DOHH2 (cell line): ENCODE results near the gene GAB1.

ENCODE experiments used
- H3F3A ChIP-seq: fragments of 200-600 bp; sonication (generic), shearing (Covaris generic); 2 replicates; pipeline ENCODE4 v1.6.0; 2016; ENCODE audit warnings: antibody characterized with exemption, mild to moderate bottlenecking; ENCODE audit not compliant: control insufficient read depth, insufficient read depth
- H3K27ac ChIP-seq: fragments of 200-600 bp; sonication (generic); 2 replicates; pipeline ENCODE4 v1.5.1; 2014; ENCODE audit warnings: low read depth, mild to moderate bottlenecking, low read length, moderate library complexity
- H3K27me3 ChIP-seq: fragments of 200-600 bp; sonication (generic); 2 replicates; pipeline ENCODE4 v1.6.1; 2014; ENCODE audit warnings: mild to moderate bottlenecking, low read length, mixed read lengths; ENCODE audit not compliant: control insufficient read depth
- H3K36me3 ChIP-seq: fragments of 200-600 bp; sonication (generic); 2 replicates; pipeline ENCODE4 v1.6.1; 2014; ENCODE audit warnings: mild to moderate bottlenecking, low read length, moderate library complexity, mixed read lengths; ENCODE audit not compliant: control insufficient read depth
- H3K4me1 ChIP-seq: fragments of 200-600 bp; sonication (generic); 2 replicates; pipeline ENCODE4 v1.6.1; 2014; ENCODE audit warnings: mild to moderate bottlenecking, low read length, mixed read lengths; ENCODE audit not compliant: control insufficient read depth
- H3K4me2 ChIP-seq: fragments of 200-600 bp; sonication (generic); 2 replicates; pipeline ENCODE4 v1.6.0; 2014; ENCODE audit warnings: mild to moderate bottlenecking, low read length, moderate library complexity
- H3K4me3 ChIP-seq: fragments of 200-600 bp; sonication (generic); 2 replicates; pipeline ENCODE4 v1.5.1; 2014; ENCODE audit warnings: mild to moderate bottlenecking, low read length, mixed read lengths
- H3K79me2 ChIP-seq: fragments of 200-600 bp; sonication (generic); 2 replicates; pipeline ENCODE4 v1.6.1; 2014; ENCODE audit warnings: mild to moderate bottlenecking, low read length, mixed read lengths; ENCODE audit not compliant: control insufficient read depth
- H3K9me2 ChIP-seq: fragments of 200-600 bp; sonication (generic); replicated peaks from 2 replicates; pipeline ENCODE4 v1.6.1; 2014; ENCODE audit warnings: mild to moderate bottlenecking, low read length, mixed read lengths; ENCODE audit not compliant: control insufficient read depth
- H3K9me3 ChIP-seq: fragments of 200-600 bp; sonication (generic); 2 replicates; pipeline ENCODE4 v1.6.1; 2014; ENCODE audit warnings: antibody characterized with exemption, low read length, mixed read lengths; ENCODE audit not compliant: control insufficient read depth, insufficient read depth
- H4K20me1 ChIP-seq: fragments of 200-600 bp; sonication (generic); 2 replicates; pipeline ENCODE4 v1.6.0; 2014; ENCODE audit warnings: low read depth, mild to moderate bottlenecking, antibody characterized with exemption, low read length, moderate library complexity; ENCODE audit not compliant: control insufficient read depth, insufficient read depth
- EZH2phosphoT487 ChIP-seq: fragments of 200-600 bp; sonication (generic); IDR thresholded peaks from 2 replicates; pipeline ENCODE4 v1.6.1; 2017; ENCODE audit warnings: borderline replicate concordance, mild to moderate bottlenecking, antibody characterized with exemption, low read length, moderate library complexity, mixed read lengths
- TF ChIP-seq, protein P1 (sequence below): fragments of 200-600 bp; sonication (generic); IDR thresholded peaks from one replicate; pipeline ENCODE4 v1.5.1; 2014; ENCODE audit warnings: antibody characterized with exemption, mild to moderate bottlenecking, low read depth, low read length; ENCODE audit not compliant: poor library complexity, severe bottlenecking

The GAB1 gene

DNA sequence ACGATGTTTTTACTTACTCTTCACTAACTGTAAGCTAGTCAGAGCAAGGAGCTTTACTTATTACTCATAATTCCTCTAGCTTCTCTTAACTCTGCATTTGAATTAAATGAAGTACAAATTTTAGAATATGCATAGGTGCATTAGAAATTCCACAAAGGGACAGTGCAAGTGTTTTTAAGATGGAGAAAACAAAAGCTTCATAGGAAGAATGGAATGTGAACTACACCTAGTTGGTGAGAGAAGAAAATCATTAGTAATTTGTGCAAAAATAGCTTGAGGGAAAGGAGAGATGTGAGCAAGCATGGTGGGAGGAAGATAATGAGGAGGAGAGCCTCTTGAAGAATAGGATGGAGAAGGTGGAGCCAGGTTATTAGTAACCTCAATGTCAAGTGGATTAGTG lies 99.3 kb downstream of the GAB1 start:
- H4K20me1 ChIP-seq: no peaks in the 10 kb centered on the region
- no peak overlapping the region for H3K27ac ChIP-seq
- no peaks in the 10 kb centered on the region for H3K27me3 ChIP-seq
- no peaks in the 10 kb centered on the region for H3K9me2 ChIP-seq
- H3K79me2 ChIP-seq: no peaks in the 10 kb centered on the region
- peaks cover 2% of the 10 kb centered on the region; the same call in 1 of the 2 replicates for H3F3A ChIP-seq
- no peak for TF ChIP-seq EZH2phosphoT487
- TF ChIP-seq, protein P1, sequence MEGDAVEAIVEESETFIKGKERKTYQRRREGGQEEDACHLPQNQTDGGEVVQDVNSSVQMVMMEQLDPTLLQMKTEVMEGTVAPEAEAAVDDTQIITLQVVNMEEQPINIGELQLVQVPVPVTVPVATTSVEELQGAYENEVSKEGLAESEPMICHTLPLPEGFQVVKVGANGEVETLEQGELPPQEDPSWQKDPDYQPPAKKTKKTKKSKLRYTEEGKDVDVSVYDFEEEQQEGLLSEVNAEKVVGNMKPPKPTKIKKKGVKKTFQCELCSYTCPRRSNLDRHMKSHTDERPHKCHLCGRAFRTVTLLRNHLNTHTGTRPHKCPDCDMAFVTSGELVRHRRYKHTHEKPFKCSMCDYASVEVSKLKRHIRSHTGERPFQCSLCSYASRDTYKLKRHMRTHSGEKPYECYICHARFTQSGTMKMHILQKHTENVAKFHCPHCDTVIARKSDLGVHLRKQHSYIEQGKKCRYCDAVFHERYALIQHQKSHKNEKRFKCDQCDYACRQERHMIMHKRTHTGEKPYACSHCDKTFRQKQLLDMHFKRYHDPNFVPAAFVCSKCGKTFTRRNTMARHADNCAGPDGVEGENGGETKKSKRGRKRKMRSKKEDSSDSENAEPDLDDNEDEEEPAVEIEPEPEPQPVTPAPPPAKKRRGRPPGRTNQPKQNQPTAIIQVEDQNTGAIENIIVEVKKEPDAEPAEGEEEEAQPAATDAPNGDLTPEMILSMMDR: no peak
- peaks cover 28% of the 10 kb centered on the region for H3K4me1 ChIP-seq
- H3K9me3 ChIP-seq: 0 out of 2 replicates have a peak, but pooled peaks cover 1% of the 10 kb centered on the region
- H3K4me2 ChIP-seq: no peak overlapping the region
- H3K36me3 ChIP-seq: peaks cover 57% of the 10 kb centered on the region
- H3K4me3 ChIP-seq: no peak overlapping the region

DNA sequence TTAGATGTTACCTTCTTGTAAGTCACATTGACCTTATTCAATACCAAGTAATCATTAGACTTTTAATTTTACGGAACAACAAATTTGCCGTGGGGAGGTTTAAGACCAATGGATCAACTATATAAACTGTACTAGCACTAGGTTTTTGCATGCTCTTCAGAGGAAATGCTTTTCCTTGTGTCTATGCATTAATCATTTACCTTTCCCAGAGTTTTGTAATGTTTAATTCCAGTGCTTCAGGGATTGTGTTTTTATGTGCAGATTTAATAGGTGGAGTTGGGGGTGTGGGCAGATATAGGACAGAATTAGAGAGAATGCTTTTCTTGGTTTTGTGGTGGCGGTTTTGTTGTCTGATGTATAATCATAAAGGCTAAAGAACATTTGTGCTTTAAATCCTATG lies 100.8 kb downstream of the GAB1 start:
- Histone ChIP-seq H3K9me3 (no peaks in the 10 kb centered on the region), H4K20me1 (no peaks in the 10 kb centered on the region), H3K79me2 (no peaks in the 10 kb centered on the region), H3K4me2 (no peak overlapping the region), H3K4me1 (peaks cover 39% of the 10 kb centered on the region), H3K27me3 (no peaks in the 10 kb centered on the region), H3K4me3 (no peak overlapping the region), H3K9me2 (no peaks in the 10 kb centered on the region), H3F3A (peaks cover 5% of the 10 kb centered on the region), H3K27ac (no peak overlapping the region), H3K36me3 (peaks cover 58% of the 10 kb centered on the region)
- no peak for TF ChIP-seq EZH2phosphoT487
- TF ChIP-seq, protein P1: no peak

DNA sequence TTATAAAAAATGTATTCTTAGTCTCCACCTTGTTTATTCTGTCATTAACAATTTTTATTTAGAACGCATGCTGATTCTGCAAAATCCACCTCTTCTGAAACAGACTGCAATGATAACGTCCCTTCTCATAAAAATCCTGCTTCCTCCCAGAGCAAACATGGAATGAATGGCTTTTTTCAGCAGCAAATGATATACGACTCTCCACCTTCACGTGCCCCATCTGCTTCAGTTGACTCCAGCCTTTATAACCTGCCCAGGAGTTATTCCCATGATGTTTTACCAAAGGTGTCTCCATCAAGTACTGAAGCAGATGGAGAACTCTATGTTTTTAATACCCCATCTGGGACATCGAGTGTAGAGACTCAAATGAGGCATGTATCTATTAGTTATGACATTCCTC lies 101.3 kb downstream of the GAB1 start:
- Histone ChIP-seq H3K4me3 (no peak overlapping the region), H3K79me2 (no peaks in the 10 kb centered on the region), H3K4me2 (no peak overlapping the region), H3K36me3 (peaks cover 56% of the 10 kb centered on the region), H3K9me2 (no peaks in the 10 kb centered on the region), H3F3A (peaks cover 5% of the 10 kb centered on the region), H4K20me1 (no peaks in the 10 kb centered on the region), H3K9me3 (no peaks in the 10 kb centered on the region), H3K27ac (no peak overlapping the region), H3K27me3 (no peaks in the 10 kb centered on the region), H3K4me1 (peaks cover 39% of the 10 kb centered on the region)
- TF ChIP-seq EZH2phosphoT487: no peak
- TF ChIP-seq, protein P1: no peak

GRCh38 chr4:143438710-143439109 lies 102.0 kb downstream of the GAB1 start:
- Histone ChIP-seq H3K36me3 (peaks cover 50% of the 10 kb centered on the region), H3K27ac (no peak overlapping the region), H3K9me3 (no peaks in the 10 kb centered on the region), H3K27me3 (no peaks in the 10 kb centered on the region), H3K4me2 (no peak overlapping the region), H4K20me1 (no peaks in the 10 kb centered on the region), H3K9me2 (no peaks in the 10 kb centered on the region), H3F3A (peaks cover 5% of the 10 kb centered on the region), H3K4me1 (peaks cover 44% of the 10 kb centered on the region), H3K4me3 (no peak overlapping the region), H3K79me2 (peaks cover 2% of the 10 kb centered on the region)
- TF ChIP-seq, protein P1: no peak
- no peak for TF ChIP-seq EZH2phosphoT487
